Left ventricle myocardium superior (tissue), 1 donor: Measurements from ENCODE around the gene PALLD. TPM values are rescaled to one million over a fixed set of nuclear protein-coding genes. Genes with fewer than 3 reads are reported as not detected.

Source experiments
- ATAC-seq: fragments of 200-7000 bp; cut with Tn5 transposase; one replicate; pipeline ENCODE4 v1.9.1; 2020; ENCODE audit warnings: mild to moderate bottlenecking, moderate library complexity
- DNase-seq: peaks from one replicate; pipeline ENCODE4 v3.0.0-alpha.2; 2020
- intact Hi-C: fragments of 100-400 bp; cut with micrococcal nuclease; formaldehyde crosslinking; loops from one replicate; pipeline ENCODE4 v1.11.0; 2022
- total RNA-seq: library from RNA; stranded (reverse); fragmentation: NEBNext Ultra II Directional; extraction: Animal tissue kit (Norgen Biotek cat#: 25700); gene quantifications from one replicate; pipeline ENCODE4 v1.2.1, GENCODE V29; 2021
- donor health status: DM: no; HTN: yes; CAD: no; lungs with severe emphysema.

PALLD gene
- total RNA-seq, 1 donor from 2014 or later = 998 TPM

DNA sequence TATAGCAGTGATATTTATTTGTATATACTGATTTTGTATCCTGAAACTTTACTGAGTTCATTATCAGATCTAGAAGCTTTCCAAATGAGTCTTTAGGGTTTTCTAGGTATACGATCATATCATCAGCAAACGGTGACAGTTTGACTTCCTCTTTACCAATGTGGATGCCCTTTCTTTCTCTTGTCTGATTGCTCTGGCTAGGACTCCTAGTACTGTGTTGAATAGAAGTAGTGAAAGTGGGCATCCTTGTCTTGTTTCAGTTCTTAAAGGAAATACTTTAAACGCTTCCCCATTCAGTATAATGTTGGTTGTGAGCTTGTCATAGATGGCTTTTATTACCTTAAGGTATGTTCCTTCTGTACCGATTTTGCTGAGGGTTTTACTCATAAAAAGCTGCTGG is 475.7 kb downstream of the PALLD start:
- DNase-seq (no peak), ATAC-seq (no peak)
- intact Hi-C loops = no loop called here

Other genes with a start within 250 kb of the PALLD start
- gene DDX60, start 178.3 kb upstream of the PALLD start, total RNA-seq = 5.6 TPM
- gene DDX60L, start 16.6 kb upstream of the PALLD start, total RNA-seq = 9.7 TPM